A549 treated with ZK216348 at 1 μM for 4 hours (cell line): ENCODE data around the gene CITED4. TPM values are rescaled to one million over a fixed set of nuclear protein-coding genes. Genes with fewer than 3 reads are reported as not detected.

Experiments used
- total RNA-seq: library from RNA; stranded (reverse); fragments of 200-300 nt; extraction: Qiagen RNA extraction; gene quantifications from 5 replicates; pipeline ENCODE4 v1.2.3, GENCODE V29; 2022; ENCODE audit warnings: low read depth

The CITED4 gene
- 39.5 to 126 TPM (median 106 TPM) in 5 replicates for total RNA-seq

DNA sequence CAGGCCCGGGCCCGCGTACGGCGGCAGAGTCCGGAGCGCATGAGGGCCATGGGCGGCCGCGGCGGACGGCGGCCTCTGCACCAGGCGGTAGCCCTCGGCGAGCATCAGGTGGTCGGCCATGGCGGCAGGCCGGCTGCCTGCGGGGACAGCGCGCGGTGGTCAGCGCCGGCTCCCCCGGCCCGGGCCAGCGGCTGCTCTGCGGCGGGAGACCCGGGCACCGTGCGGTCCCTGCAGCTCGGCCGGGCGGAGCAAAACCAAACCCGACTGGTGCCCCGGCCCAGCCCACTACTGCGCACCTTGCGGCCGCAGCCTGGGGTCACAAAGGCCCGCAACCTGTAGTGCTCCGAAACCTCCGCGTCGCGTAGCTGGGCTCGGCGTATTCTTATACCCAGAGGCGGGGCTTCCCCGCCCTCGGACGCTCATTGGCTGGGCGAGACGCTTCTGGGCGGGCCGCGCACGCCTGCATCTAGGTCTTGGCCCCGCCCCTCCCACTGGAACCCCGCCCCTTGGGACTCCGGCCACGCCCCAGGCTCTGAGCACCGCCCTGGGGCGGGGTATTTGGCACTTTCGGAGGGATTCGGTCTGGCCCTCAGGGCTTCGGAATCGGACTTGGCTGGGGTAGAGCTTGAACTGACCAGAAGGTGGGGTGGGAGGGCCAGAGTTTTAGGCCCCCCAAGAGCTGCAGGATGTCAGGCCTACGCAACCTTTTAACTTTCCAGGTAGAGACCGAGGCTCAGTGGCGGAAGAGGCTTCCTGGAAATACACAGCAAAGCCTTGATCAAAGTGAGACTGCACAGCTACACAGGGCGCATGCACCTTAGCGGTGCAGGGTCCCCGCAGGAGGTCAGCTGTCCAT lies at the start of gene CITED4:
CITED4 (minus strand) TSS at position 356 of the 856 bp plus-strand sequence; CDS start at position 120, 236 bp downstream.

Other genes with a start within 250 kb of the CITED4 start
- gene RIMS3, start 196.7 kb downstream of the CITED4 start, total RNA-seq, result 0.75 to 1.3 TPM (median 1.2 TPM) in 5 replicates
- 37.2 to 42.8 TPM (median 39.0 TPM) in 5 replicates for gene NFYC, start 170.7 kb downstream of the CITED4 start, total RNA-seq
- gene KCNQ4, start 78.6 kb downstream of the CITED4 start, total RNA-seq, result 0.19 to 0.33 TPM (median 0.25 TPM) in 5 replicates
- 94.0 to 131 TPM (median 98.6 TPM) in 5 replicates for gene CTPS1, start 117.3 kb upstream of the CITED4 start, total RNA-seq
- not detected in 5 replicates for gene SLFNL1, start 159.4 kb upstream of the CITED4 start, total RNA-seq